Right lobe of liver (tissue), 6 donors: ENCODE measurements around the gene RABGAP1. TPM values are rescaled to one million over a fixed set of nuclear protein-coding genes. Genes with fewer than 3 reads are reported as not detected.

Experiments
- ATAC-seq, 4 donors: fragments of 200-7000 bp; cut with Tn5 transposase; one replicate each; pipeline ENCODE4 v1.9.1; 2020; ENCODE audit warnings: mild to moderate bottlenecking in 4 of 4, moderate library complexity in 4 of 4
- DNase-seq, 3 donors: peaks; one replicate each; pipeline ENCODE4 v3.0.0-alpha.2; 2020
- H3K27ac ChIP-seq, 3 donors: fragments of 200-600 bp; one replicate each; pipeline ENCODE4 v1.8.0; 2022
- H3K27me3 ChIP-seq, 2 donors: fragments of 200-600 bp; one replicate each; pipeline ENCODE4 v1.8.0; 2022
- H3K36me3 ChIP-seq, 4 donors: fragments of 200-600 bp; sonication (generic) in 1 of 4; one replicate each; pipeline versions ENCODE4 v1.5.1 to v1.8.0; 2017 to 2022; ENCODE audit warnings: control low read depth in 1 of 4
- H3K4me1 ChIP-seq, 4 donors: fragments of 200-600 bp; sonication (generic) in 1 of 4; one replicate each; pipeline versions ENCODE4 v1.5.1 to v1.8.0; 2017 to 2022; ENCODE audit warnings: control low read depth in 1 of 4
- H3K4me3 ChIP-seq, 3 donors: fragments of 200-600 bp; one replicate each; pipeline ENCODE4 v1.8.0; 2022
- H3K9me3 ChIP-seq, 4 donors: fragments of 200-600 bp; sonication (generic) in 1 of 4; one replicate each; pipeline versions ENCODE4 v1.5.1 to v1.8.0; 2017 to 2022; ENCODE audit warnings: control low read depth in 1 of 4
- CTCF ChIP-seq, 4 donors: fragments of 200-600 bp in 3 of 4; fragments of 450-650 bp in 1 of 4; IDR thresholded peaks; one replicate each; pipeline versions ENCODE4 v1.5.1 to v1.8.0; 2016 to 2022; ENCODE audit warnings: antibody characterized with exemption in 4 of 4, mild to moderate bottlenecking in 2 of 4
- POLR2A ChIP-seq: fragments of 450-650 bp; IDR thresholded peaks from one replicate; pipeline ENCODE4 v1.6.1; 2017; ENCODE audit warnings: antibody characterized with exemption, mild to moderate bottlenecking
- WGBS: methylation state at CpG from one replicate; pipeline ENCODE4 v1.1.6; 2018; ENCODE audit warnings: low coverage, low lambda C conversion rate; ENCODE audit not compliant: insufficient coverage; ENCODE audit errors: missing lambda C conversion rate; 5-methylcytosine and 5-hydroxymethylcytosine counted together
- intact Hi-C, 2 donors: fragments of 100-400 bp; cut with DNase I; formaldehyde crosslinking; loops; one replicate each; pipeline versions ENCODE4 v1.11.2 to v1.14.1; 2022
- total RNA-seq, 6 experiments: library from RNA; depleted of rRNA in 2 of 6; stranded (reverse); fragments of >200 nt in 2 of 6; fragmentation: NEBNext Ultra II Directional in 3 of 6; extraction: Animal tissue kit (Norgen Biotek cat#: 25700) in 3 of 6; gene quantifications; one replicate each; pipeline versions ENCODE4 v1.1.0 to v1.2.4, GENCODE V29; 2016 to 2023
- donor health status: DM: no; HTN: yes; CAD: no.
- donor health status: DM: no; HTN: no; CAD: no.
- donor health status: DM: no; HTN: no; CAD: no.
- donor health status: DM: no; HTN: yes; CAD: no.
- donor health status: DM: no; HTN: yes; CAD: no.

RABGAP1 gene
- total RNA-seq, 6 experiments from 2014 or later, result 11.4 to 15.4 (median 13.5) TPM

GRCh38 chr9:123043081-123043939, 102.5 kb downstream of the RABGAP1 start:
- no peak for TF ChIP-seq POLR2A
- TF ChIP-seq CTCF (IDR thresholded peaks at IDR 0.05), result no peak
- no peak overlapping the region for H3K4me3 ChIP-seq
- H3K36me3 ChIP-seq, result no peaks in the 10 kb centered on the region
- H3K27me3 ChIP-seq, result no peaks in the 10 kb centered on the region
- no peak for DNase-seq
- 84% methylated on average over 5 of the region's 5 CpGs for WGBS
- H3K27ac ChIP-seq, result no peak overlapping the region
- peaks cover 0 to 29% (median 2%) of the 10 kb centered on the region in 4 donors for H3K4me1 ChIP-seq
- no peak for ATAC-seq
- no peaks in the 10 kb centered on the region for H3K9me3 ChIP-seq
- intact Hi-C loops, result no loop called here

GRCh38 chr9:123044586-123044985, 103.8 kb downstream of the RABGAP1 start:
- intact Hi-C loops, result no loop called here
- no peak for ATAC-seq
- no peak for TF ChIP-seq POLR2A
- TF ChIP-seq CTCF (IDR thresholded peaks at IDR 0.05), result no peak
- H3K27me3 ChIP-seq, result no peaks in the 10 kb centered on the region
- H3K4me1 ChIP-seq, result peaks cover 0 to 31% (median 9%) of the 10 kb centered on the region in 4 donors
- 81% methylated on average over 4 of the region's 4 CpGs for WGBS
- H3K27ac ChIP-seq, result no peak overlapping the region
- H3K36me3 ChIP-seq, result peaks cover 0 to 3% (median 0%) of the 10 kb centered on the region in 4 donors
- no peak for DNase-seq
- no peak overlapping the region for H3K4me3 ChIP-seq
- H3K9me3 ChIP-seq, result no peaks in the 10 kb centered on the region

GRCh38 chr9:123046406-123047195, 105.8 kb downstream of the RABGAP1 start:
- H3K27ac ChIP-seq, result peak overlapping the region in 2 of 3 donors; percentile 24 to 44
- no peaks in the 10 kb centered on the region for H3K9me3 ChIP-seq
- DNase-seq (no peak), ATAC-seq (peak; percentile 79 to 85 (median 83))
- intact Hi-C loops, result no loop called here
- H3K36me3 ChIP-seq, result peaks cover 0 to 3% (median 0%) of the 10 kb centered on the region in 4 donors
- no peak overlapping the region for H3K4me3 ChIP-seq
- no peaks in the 10 kb centered on the region for H3K27me3 ChIP-seq
- whole genome bisulfite sequencing, result 42% methylated on average over 3 of the region's 3 CpGs
- H3K4me1 ChIP-seq, result peaks cover 0 to 30% (median 11%) of the 10 kb centered on the region in 4 donors
- no peak for TF ChIP-seq CTCF (IDR thresholded peaks at IDR 0.05)
- no peak for TF ChIP-seq POLR2A

GRCh38 chr9:123048748-123049147, 107.9 kb downstream of the RABGAP1 start:
- DNase-seq (no peak), ATAC-seq (peak in 1 of 4 donors; percentile 10)
- H3K27ac ChIP-seq, result no peak overlapping the region
- H3K36me3 ChIP-seq, result peaks cover 0 to 3% (median 0%) of the 10 kb centered on the region in 4 donors
- peaks cover 0 to 30% (median 11%) of the 10 kb centered on the region in 4 donors for H3K4me1 ChIP-seq
- intact Hi-C loops, result no loop called here
- H3K9me3 ChIP-seq, result no peaks in the 10 kb centered on the region
- no peaks in the 10 kb centered on the region for H3K27me3 ChIP-seq
- H3K4me3 ChIP-seq, result no peak overlapping the region
- TF ChIP-seq POLR2A (no peak), CTCF (IDR thresholded peaks at IDR 0.05) (no peak)
- WGBS, result 47% methylated on average over 2 of the region's 2 CpGs
